ENCODE data around the gene OR52E8. TPM values are rescaled to one million over a fixed set of nuclear protein-coding genes. Genes with fewer than 3 reads are reported as not detected.

OR52E8 gene
- not detected for total RNA-seq

DNA sequence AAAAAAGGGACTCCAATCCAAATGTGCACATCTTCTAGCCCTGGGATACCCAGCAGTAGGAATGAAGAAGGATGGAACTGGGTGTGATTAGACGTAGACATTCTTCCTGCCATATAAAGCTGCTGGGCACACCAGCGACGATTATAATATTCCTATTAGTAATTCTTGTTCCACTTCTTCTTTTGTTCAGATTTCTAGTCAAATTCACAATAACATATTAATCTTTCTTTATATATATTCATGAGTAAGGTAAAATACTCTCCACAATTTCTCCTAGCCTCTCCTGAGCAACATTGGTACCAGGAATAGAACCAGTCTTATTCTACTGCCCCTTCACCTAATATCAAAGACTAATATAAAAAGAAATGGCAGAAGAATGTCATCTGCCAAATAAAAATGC is at the start of gene OR52E8:
TSS of gene OR52E8 (minus strand) at position 101 of the 400 bp plus-strand sequence. CDS start at position 101, 0 bp downstream.
- Histone ChIP-seq H3K4me1 (no peaks in the 10 kb centered on the region), H3K36me3 (no peaks in the 10 kb centered on the region), H3K9me3 (no peaks in the 10 kb centered on the region), H3K27ac (no peak within 1 kb of the TSS), H3K4me3 (no peak within 1 kb of the TSS), H3K9ac (ENCODE audit: low read depth in 2 of 2, low read length in 2 of 2) (no peak within 1 kb of the TSS), H3K27me3 (no peaks in the 10 kb centered on the region)
- no peak for DNase-seq
- TF ChIP-seq, protein P1, sequence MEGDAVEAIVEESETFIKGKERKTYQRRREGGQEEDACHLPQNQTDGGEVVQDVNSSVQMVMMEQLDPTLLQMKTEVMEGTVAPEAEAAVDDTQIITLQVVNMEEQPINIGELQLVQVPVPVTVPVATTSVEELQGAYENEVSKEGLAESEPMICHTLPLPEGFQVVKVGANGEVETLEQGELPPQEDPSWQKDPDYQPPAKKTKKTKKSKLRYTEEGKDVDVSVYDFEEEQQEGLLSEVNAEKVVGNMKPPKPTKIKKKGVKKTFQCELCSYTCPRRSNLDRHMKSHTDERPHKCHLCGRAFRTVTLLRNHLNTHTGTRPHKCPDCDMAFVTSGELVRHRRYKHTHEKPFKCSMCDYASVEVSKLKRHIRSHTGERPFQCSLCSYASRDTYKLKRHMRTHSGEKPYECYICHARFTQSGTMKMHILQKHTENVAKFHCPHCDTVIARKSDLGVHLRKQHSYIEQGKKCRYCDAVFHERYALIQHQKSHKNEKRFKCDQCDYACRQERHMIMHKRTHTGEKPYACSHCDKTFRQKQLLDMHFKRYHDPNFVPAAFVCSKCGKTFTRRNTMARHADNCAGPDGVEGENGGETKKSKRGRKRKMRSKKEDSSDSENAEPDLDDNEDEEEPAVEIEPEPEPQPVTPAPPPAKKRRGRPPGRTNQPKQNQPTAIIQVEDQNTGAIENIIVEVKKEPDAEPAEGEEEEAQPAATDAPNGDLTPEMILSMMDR (IDR thresholded peaks at IDR 0.05) = no peak
- intact Hi-C loops (cut with DNase I) = no loop called here

DNA sequence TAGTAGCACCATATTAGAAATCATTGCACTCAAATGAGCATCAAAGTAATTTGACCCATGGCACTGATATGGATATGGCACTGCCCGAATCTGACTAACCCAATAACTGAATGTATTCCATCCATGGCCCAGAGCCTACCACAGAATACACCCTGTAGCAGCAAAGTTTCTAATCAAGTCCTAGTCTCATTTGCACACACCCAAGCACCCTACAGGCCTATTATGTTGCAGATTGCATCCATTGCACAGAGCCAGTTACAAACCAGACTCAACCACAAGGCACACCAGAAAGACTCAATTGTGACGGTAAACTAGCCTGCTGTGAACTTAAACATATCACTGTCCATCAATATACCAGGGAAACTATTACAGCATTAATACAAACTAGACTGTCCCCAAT is 42.0 kb upstream of the OR52E8 start:
- TF ChIP-seq, protein P1 (IDR thresholded peaks at IDR 0.05) = no peak
- no peak for DNase-seq
- Histone ChIP-seq H3K9me3 (no peaks in the 10 kb centered on the region), H3K36me3 (no peaks in the 10 kb centered on the region), H3K4me3 (no peak overlapping the region), H3K4me1 (no peaks in the 10 kb centered on the region), H3K27ac (no peak overlapping the region), H3K9ac (ENCODE audit: low read depth in 2 of 2, low read length in 2 of 2) (no peak overlapping the region), H3K27me3 (no peaks in the 10 kb centered on the region)
- intact Hi-C loops (cut with DNase I) = no loop called here

DNA sequence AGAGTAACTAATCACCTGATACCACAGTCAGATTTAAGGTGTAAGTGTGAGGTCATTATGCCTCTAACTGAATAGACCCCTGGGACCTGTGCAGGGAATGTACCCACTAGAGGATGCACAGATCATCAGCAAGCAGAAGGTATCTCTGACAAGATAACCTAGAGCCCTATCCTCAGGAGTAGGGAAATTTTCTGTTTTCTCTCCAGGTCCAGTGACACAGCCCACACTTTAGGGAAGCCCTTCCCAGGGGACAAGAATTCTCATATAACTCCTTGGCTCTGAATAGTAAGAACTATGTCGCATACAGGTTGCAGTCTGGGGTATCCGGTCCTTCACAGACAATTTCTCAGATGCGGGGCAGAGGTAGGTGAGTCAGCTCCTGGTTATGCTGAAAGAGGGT is 35.4 kb upstream of the OR52E8 start, which contains the start of gene OR52E5:
TSS of gene OR52E5 (plus strand) at position 301 of the 400 bp plus-strand sequence. CDS start 7,569 bp downstream, outside the sequence.
- DNase-seq = no peak

DNA sequence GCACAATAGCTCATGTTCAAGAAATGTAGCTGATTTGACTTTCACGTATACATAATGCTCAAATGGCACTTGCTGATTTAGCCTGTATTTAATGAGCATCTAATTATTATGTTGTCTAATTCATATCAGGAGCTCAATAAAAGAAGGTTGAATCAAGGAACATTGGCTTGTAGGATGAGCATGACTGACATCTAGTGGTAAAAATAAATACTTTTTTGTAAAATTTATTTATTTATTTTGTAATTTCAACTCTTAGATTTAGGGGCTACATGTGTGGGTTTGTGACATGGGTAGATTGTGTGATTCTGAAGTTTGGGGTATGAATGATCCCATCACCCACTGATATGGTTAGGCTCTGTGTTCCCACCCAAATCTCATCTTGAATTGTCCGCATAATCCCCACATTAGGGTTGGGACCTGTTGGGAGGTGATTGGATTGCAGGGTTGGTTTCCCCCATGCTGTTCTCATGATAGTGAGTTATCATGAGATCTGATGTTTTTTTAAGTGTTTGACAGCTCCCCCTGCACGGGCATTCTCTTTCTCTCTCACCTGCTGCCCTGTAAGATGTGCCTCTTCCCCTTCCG is 33.8 kb upstream of the OR52E8 start:
- no peaks in the 10 kb centered on the region for H3K36me3 ChIP-seq
- no peaks in the 10 kb centered on the region for H3K9me3 ChIP-seq
- no peaks in the 10 kb centered on the region for H3K4me1 ChIP-seq
- intact Hi-C loops (cut with DNase I) = no loop called here
- TF ChIP-seq, protein P1 (IDR thresholded peaks at IDR 0.05) = no peak
- H3K27me3 ChIP-seq = no peaks in the 10 kb centered on the region
- no peak overlapping the region for H3K4me3 ChIP-seq
- DNase-seq = no peak
- no peak overlapping the region for H3K27ac ChIP-seq
- no peak overlapping the region for H3K9ac ChIP-seq (ENCODE audit: low read depth in 2 of 2, low read length in 2 of 2)

More for the DNA sequence above, 35.4 kb upstream of the OR52E8 start, which contains the start of gene OR52E5:
- H3K36me3 ChIP-seq = no peaks in the 10 kb centered on the region
- no peak within 1 kb of the TSS for H3K9ac ChIP-seq (ENCODE audit: low read depth in 2 of 2, low read length in 2 of 2)
- TF ChIP-seq, protein P1 (IDR thresholded peaks at IDR 0.05) = no peak
- no peaks in the 10 kb centered on the region for H3K9me3 ChIP-seq
- H3K4me3 ChIP-seq = no peak within 1 kb of the TSS
- no peak within 1 kb of the TSS for H3K27ac ChIP-seq
- intact Hi-C loops (cut with DNase I) = no loop called here
- H3K27me3 ChIP-seq = no peaks in the 10 kb centered on the region
- H3K4me1 ChIP-seq = no peaks in the 10 kb centered on the region

DNA sequence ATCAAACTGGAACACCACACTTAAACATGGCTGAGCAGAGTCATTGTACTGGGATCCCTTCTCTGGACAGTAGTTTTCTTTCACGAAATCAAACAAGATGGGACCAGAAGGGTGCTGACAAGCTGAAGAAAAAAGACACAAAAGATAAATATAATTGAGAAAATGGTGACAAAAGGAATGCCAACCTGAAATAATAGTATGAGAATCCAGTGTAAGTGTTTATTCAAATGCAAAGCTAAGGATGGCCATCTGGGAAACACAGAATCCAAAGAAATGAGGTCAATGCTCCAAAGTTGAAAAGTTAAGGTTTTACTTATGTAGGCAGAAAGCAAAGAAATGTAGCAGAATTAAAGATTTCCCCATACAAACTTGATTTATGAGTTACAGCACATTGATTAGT is 30.2 kb upstream of the OR52E8 start:
- DNase-seq = no peak
- intact Hi-C loops (cut with DNase I) = no loop called here
- H3K36me3 ChIP-seq = no peaks in the 10 kb centered on the region
- no peak overlapping the region for H3K27ac ChIP-seq
- H3K27me3 ChIP-seq = no peaks in the 10 kb centered on the region
- TF ChIP-seq, protein P1 (IDR thresholded peaks at IDR 0.05) = no peak
- H3K9ac ChIP-seq (ENCODE audit: low read depth in 2 of 2, low read length in 2 of 2) = no peak overlapping the region
- H3K9me3 ChIP-seq = no peaks in the 10 kb centered on the region
- no peaks in the 10 kb centered on the region for H3K4me1 ChIP-seq
- no peak overlapping the region for H3K4me3 ChIP-seq
